Activated CD4-positive, CD25-positive, alpha-beta regulatory T cell treated with anti-CD3 and anti-CD28 coated beads, Interleukin-2, amount 50 U/mL, for 72 hours (primary cell): ENCODE results near the gene EEF2K.
"Not testable (repeated sequence)": the region's sequence is repeated elsewhere in the genome, so short reads cannot be mapped to it uniquely, and the experiment has no call there.

Experiments
- DNase-seq: peaks from one replicate; pipeline ENCODE4 v3.0.0; 2021

The EEF2K gene

GRCh38 chr16:22206013-22206841, at the start of gene EEF2K:
TSS of gene EEF2K (plus strand) at chr16:22206278. CDS start at chr16:22225730, 19,452 bp downstream.
- peak; percentile 81 for DNase-seq

DNA sequence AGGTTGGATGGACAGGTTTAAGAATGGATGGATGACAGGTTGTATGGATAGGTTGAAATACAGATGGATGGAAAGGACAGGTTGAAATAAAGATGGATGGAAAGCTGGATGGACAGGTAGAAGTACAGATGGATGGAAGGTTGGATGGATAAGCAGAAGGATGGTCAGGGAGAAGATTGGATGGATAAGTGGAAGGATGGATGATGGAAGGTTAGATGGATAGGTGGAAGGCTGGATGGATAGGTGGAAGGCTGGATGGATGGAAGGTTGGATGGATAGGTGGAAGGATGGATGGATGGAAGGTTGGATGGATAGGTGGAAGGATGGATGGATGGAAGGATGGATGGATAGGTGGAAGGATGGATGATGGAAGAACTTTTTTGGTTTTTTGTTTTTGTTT, 44.7 kb upstream of the EEF2K start:
- DNase-seq, result no peak

DNA sequence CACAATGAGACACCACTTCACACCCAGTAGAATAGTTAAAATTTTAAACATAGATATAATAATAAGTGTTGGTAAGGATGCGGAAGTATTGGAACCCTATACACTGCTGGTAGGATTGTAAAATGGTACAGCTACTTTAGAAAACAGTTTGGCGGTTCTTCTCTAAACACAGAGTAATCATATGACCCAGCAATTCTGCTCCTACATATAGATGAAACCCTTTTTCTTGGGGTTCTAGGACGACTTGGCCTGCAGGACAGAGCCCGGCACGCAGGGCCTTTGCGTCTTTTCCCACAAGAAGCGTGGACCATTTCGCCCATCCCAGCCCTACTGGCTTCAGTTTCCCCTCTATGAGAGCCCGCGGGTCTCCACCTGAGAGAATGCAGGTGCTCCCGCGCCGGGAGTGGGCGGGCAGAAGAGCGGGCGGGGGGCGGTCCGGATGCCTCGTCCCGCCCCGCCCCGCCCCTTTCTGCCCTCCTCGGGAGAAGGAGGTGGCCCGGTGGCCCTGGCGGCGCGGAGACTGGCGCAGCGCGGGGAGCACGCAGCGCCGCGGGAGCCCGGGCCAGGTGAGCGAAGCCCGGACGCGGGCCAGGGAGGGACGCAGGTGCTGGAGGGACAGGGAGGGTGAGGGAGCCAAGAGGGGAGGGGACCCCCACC, 44.0 kb upstream of the EEF2K start, which contains the start of gene SDR42E2:
Gene SDR42E2, plus strand, starts transcription at position 508 of the 657 bp plus-strand sequence. CDS start 3,077 bp downstream, outside the sequence.
- DNase-seq, result peak; percentile 37

GRCh38 chr16:22162656-22163009, 43.4 kb upstream of the EEF2K start:
- DNase-seq, result no peak

DNA sequence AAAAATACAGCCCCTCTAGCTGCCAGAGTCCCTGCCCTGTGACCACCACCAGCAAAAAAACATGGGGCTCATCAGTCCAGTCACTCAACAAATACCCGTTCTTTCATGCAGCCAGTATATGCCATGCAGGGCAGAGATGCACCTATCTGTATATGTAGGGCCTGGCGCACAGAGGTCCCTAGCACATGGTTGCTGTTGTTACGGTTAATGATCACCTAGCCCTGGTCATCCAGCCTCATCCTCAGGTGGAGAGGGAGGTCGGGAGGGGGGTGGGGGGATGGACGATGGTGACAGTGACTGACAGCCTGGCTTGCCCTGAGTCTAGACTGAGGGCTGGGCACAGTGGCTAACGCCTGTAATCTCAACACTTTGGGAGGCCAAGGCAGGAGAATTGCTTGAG, 42.3 kb upstream of the EEF2K start:
- DNase-seq, result no peak

GRCh38 chr16:22164482-22164881, 41.6 kb upstream of the EEF2K start:
- no peak for DNase-seq

GRCh38 chr16:22165508-22166285, 40.4 kb upstream of the EEF2K start:
- no peak for DNase-seq

- no peak for DNase-seq
Observed at GRCh38 chr16:22171953-22172352, 34.1 kb upstream of the EEF2K start.

DNA sequence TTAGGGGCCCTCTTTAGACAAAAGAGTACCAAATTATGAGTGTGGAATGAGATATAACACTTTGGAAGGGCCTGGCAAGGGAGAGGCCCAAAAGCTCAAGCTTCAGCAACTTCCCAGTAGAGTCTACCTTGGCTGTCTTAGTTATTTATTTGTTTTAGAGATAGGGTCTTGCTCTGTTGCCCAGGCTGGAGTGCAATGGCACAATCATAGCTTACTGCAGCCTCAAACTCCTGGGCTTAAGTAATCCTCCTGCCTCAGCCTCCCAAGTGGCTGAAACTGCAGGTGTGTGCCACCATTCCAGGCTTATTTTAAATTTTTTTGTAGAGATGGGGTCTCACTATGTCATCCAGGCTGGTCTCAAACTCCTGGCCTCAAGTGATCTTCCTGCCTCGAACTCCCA, 33.4 kb upstream of the EEF2K start:
- DNase-seq, result not testable (repeated sequence)

DNA sequence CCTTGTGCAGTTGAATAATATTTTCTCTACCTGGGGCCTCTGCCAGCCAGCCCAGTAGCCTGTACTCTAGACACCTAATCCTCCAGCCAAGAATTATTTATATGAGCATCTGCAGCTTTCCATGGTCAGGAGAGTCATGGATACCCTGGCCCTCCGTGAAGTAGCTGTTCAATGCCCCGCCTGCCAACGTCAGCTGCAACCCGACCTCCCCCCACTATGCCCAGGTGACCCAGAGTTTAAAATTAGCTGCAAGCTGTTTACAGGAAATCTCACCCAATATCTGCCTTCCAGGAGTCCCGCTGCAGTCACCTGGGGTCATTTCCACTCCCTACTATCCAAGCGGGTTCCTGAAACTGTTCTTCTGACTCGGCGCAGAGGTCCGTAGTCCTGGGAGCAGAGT, 31.4 kb upstream of the EEF2K start:
- DNase-seq, result no peak

DNA sequence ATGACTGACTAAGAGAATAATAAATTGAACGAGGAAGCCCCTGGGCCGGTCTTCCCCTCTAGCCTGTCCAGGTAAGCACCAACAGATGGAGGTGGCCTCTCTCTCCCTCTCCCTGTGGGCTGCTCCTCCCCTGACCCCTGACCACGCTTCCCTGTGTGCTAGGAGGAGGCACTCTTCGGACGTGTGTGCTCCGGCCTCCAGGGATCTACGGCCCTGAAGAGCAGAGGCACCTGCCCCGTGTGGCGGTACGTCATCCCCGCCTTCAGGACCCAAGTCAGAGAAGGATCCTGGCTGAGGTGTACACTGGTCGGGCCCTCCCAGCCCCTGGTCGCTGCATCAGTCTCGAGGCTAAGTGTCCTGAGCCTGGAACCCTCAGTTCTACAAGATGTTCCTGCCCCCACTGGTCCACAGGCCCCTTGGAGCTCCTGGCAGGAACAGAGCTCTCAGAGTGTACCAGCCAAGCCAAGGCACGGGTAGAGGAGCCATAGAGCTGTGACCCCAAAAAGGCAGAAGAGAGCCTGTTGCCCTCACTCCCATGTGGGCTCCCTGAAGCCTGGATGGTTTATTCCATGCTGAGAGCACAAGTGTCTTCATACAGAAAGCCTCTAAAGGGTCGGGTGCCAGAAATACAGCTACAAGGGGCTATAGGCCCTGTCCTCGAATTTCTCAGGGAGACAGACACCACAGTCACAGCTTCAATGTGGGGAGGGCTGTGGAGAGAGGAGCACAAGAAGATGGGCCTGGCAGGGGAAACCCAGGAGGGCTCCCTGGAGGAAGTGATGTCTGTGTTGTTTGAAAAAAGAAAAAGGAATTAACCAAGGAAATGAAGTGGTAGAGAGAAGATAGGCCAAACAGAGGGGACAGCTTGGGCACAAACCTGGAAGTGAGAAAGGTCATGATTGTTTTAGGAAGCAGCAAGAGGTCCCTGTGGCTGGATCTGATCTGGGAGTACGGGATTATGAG, 27.8 kb upstream of the EEF2K start:
- no peak for DNase-seq

GRCh38 chr16:22181426-22181825, 24.7 kb upstream of the EEF2K start:
- DNase-seq, result no peak

GRCh38 chr16:22181843-22182242, 24.2 kb upstream of the EEF2K start:
- DNase-seq, result no peak

- no peak for DNase-seq
Observed at GRCh38 chr16:22183335-22183734, 22.7 kb upstream of the EEF2K start.

DNA sequence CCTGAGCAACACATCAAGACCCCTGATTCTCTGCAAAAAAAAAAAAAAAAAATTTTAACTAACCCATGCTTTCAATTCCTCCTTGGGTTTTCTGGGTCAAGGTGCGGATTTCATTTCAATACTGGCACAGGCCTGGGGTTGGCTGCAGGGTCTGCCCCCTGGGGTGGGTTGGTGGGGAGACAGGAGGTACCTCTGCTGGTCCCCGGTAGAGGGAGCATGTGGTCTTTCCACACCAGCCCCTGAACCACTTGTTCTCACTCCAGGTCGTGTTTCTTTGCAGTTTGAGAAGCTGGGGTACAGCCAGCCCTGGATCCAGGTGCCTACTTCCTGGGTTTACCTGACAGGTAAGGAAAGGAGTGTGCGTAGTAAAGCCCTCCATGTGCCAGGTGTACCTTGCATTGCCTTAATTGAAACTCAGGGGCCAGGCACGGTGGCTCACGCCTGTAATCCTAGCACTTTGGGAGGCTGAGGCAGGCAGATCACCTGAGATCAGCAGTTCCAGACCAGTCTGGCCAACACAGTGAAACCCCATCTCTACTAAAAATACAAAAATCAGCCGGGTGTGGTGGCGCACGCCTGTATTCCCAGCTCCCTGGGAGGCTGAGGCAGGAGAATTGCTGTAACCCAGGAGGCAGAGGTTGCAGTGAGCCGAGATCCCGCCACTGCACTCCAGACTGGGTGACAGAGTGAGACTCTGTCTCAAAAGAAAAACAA, 22.0 kb upstream of the EEF2K start:
- DNase-seq, result no peak

GRCh38 chr16:22184615-22184968, 21.5 kb upstream of the EEF2K start:
- no peak for DNase-seq

DNA sequence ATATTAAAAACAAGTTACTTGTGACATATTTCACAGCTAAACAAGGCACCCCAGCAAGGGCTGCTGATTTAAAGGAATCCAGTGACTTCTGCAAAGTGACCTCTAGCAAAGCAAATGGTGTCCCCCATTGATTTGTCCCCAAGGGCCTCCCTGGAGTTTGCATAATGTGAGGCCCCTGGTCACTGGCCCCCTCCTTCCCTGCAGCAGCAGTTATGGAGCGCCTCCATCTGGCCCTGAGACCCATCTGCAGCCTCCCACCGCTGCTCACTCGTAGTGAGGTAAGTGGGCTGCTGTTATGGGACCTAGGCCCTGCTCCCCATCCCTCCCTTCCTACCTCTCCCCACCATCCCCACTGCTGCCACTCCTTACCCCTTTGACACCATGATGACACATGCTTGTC, 19.6 kb upstream of the EEF2K start:
- no peak for DNase-seq

DNA sequence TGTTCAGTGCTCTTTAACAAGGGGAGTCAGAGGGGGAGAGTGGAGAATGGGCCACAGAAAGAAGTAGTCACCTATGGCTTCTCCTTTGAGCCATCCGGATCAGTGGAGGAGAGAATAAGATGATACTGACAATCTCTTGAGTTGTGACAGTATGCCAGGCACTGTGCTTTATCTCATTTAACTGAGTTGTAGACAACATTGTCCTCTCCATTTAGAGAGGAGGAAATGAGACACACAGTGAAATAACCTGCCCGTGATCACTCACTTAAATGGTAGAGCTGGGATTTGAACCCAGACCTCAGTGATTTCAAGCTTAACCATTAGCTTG, 17.8 kb upstream of the EEF2K start:
- no peak for DNase-seq

GRCh38 chr16:22188595-22189442, 17.3 kb upstream of the EEF2K start:
- DNase-seq, result peak; percentile 50

GRCh38 chr16:22189473-22190080, 16.5 kb upstream of the EEF2K start:
- DNase-seq, result no peak
